Mucosa of stomach (tissue), 1 donor: ENCODE results near the gene CDH9.

Source experiments
- H3K27me3 ChIP-seq: one replicate; pipeline ENCODE4 v1.7.0; 2013; ENCODE audit warnings: mild to moderate bottlenecking, low read length; ENCODE audit not compliant: control insufficient read depth, insufficient read depth
- H3K36me3 ChIP-seq: one replicate; pipeline ENCODE4 v1.7.0; 2013; ENCODE audit warnings: low read length; ENCODE audit not compliant: control insufficient read depth, insufficient read depth
- H3K4me1 ChIP-seq: one replicate; pipeline ENCODE4 v1.7.0; 2013; ENCODE audit warnings: mild to moderate bottlenecking, low read length; ENCODE audit not compliant: control insufficient read depth, insufficient read depth
- H3K4me3 ChIP-seq: one replicate; pipeline ENCODE4 v1.7.0; 2013; ENCODE audit warnings: low read length
- H3K9ac ChIP-seq: one replicate; pipeline ENCODE4 v1.7.0; 2013; ENCODE audit warnings: mild to moderate bottlenecking, low read length, moderate library complexity
- H3K9me3 ChIP-seq: one replicate; pipeline ENCODE4 v1.7.0; 2013; ENCODE audit warnings: mild to moderate bottlenecking, low read length, moderate library complexity; ENCODE audit not compliant: control insufficient read depth
- donor health status: Pancreatic carcinoma.

The CDH9 gene, protein sequence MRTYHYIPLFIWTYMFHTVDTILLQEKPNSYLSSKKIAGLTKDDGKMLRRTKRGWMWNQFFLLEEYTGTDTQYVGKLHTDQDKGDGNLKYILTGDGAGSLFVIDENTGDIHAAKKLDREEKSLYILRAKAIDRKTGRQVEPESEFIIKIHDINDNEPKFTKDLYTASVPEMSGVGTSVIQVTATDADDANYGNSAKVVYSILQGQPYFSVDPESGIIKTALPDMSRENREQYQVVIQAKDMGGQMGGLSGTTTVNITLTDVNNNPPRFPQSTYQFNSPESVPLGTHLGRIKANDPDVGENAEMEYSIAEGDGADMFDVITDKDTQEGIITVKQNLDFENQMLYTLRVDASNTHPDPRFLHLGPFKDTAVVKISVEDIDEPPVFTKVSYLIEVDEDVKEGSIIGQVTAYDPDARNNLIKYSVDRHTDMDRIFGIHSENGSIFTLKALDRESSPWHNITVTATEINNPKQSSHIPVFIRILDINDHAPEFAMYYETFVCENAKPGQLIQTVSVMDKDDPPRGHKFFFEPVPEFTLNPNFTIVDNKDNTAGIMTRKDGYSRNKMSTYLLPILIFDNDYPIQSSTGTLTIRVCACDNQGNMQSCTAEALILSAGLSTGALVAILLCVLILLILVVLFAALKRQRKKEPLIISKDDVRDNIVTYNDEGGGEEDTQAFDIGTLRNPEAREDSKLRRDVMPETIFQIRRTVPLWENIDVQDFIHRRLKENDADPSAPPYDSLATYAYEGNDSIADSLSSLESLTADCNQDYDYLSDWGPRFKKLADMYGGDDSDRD

DNA sequence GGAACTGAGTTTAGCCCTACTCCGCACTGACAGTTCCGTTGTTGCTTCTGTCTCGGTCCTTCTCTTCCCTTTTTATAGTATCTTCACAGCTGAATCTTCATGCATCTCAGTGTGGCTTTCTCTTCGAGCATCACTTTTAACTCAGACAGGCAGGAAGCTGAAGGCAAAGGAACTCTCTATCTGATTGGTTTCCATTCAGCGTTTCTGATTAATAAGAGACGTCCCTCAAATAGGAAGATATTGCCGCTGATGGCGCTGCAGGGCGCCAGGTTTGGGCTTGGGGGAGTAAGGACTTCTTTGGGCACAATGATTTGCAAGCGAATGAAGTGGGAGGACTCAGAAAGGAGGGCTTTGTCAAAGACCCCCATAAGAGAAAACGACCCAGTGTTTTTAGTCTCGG is at the start of gene CDH9:
Gene CDH9, minus strand, starts transcription at position 111 of the 400 bp plus-strand sequence. CDS start 50,253 bp downstream, outside the sequence.
- Histone ChIP-seq H3K9ac (no peak within 1 kb of the TSS), H3K36me3 (no peaks in the 10 kb centered on the region), H3K4me3 (no peak within 1 kb of the TSS), H3K27me3 (no peaks in the 10 kb centered on the region), H3K9me3 (no peaks in the 10 kb centered on the region), H3K4me1 (no peaks in the 10 kb centered on the region)

DNA sequence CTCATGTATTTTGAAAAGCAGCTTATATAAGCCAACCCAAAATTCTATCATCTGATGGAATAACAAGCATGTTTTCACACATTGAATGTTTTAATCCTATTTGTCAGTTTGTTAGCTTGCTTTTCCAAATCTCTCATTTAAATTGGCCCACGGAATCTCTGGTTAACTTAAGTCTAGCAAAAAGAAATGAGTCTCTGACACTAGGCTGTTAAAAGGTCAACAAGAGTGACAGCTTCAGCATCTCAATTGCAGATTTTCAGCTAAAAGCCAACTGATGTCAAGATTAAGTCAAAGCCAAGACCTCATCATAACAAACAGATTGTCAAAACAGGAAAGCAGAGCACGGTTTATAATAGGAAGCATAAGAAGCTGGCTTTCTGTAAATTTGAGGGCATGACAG is 49.4 kb upstream of the CDH9 start:
- H3K27me3 ChIP-seq = no peaks in the 10 kb centered on the region

DNA sequence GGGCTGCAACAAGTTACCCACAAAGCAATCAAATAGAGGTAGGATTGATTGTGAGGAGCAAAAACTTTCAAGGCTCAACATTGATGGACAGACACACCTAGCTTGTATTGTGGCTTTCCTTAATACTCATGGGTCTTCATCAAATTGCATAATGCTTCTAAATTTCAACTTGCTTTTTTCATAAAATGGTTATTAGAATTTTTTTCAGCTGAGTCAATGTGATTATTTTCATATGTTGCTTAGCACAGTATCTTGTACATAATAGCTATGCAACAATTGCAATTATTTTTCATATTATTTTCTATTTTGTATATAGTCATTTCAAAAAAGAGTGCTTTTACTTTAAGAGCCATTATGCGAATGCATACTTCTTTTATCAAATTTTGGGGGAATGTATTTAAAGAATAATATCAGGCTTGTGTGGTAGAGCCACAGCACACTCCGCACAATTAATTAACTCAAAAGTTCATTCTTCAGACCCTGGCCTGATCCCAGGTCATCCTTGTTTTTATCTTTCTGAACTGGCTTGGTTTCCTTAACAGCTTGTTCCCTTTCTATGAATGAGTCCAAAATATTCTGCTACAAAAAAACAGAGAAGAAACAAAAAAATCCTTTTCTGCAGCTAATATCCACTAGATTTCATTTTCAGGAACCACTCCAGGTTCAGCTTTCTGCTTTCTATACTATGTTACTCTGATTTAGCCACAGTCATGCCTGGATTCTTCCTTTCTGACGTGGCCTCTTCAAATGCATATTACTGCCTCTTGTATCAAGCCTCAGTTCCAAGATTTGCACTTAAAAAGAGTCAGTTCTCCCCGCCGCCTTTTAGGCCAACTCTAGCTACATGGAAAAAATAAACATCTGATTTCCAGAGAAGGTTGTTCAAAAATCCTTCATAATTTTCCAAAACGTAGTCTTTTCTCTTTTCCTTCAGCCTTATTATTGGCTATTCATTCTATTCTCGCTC is 45.3 kb upstream of the CDH9 start:
- H3K9me3 ChIP-seq = no peaks in the 10 kb centered on the region
- H3K4me1 ChIP-seq = no peaks in the 10 kb centered on the region
- H3K36me3 ChIP-seq = no peaks in the 10 kb centered on the region
- no peak overlapping the region for H3K4me3 ChIP-seq
- H3K9ac ChIP-seq = no peak overlapping the region
- H3K27me3 ChIP-seq = no peaks in the 10 kb centered on the region

More for the DNA sequence above, 49.4 kb upstream of the CDH9 start:
- Histone ChIP-seq H3K4me3 (no peak overlapping the region), H3K4me1 (no peaks in the 10 kb centered on the region), H3K9ac (no peak overlapping the region), H3K9me3 (no peaks in the 10 kb centered on the region), H3K36me3 (no peaks in the 10 kb centered on the region)

DNA sequence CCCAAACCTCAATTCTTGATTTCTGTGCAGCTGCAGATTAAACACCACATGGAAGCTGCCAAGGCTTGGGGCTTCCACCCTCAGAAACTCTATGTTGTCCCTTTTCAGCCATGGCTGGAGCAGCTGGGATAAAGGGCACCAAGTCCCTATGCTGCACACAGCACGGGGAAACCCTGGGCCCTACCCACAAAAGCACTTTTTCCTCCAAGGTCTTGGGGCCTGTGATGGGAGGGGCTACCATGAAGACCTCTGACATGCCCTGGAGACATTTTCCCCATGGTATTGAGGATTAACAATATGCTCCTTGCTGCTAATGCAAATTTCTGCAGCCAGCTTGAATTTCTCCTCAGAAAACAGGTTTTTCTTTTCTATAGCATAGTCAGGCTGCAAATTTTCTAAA is 41.8 kb upstream of the CDH9 start:
- Histone ChIP-seq H3K9me3 (no peaks in the 10 kb centered on the region), H3K36me3 (no peaks in the 10 kb centered on the region), H3K27me3 (no peaks in the 10 kb centered on the region), H3K4me3 (no peak overlapping the region), H3K9ac (no peak overlapping the region), H3K4me1 (no peaks in the 10 kb centered on the region)

DNA sequence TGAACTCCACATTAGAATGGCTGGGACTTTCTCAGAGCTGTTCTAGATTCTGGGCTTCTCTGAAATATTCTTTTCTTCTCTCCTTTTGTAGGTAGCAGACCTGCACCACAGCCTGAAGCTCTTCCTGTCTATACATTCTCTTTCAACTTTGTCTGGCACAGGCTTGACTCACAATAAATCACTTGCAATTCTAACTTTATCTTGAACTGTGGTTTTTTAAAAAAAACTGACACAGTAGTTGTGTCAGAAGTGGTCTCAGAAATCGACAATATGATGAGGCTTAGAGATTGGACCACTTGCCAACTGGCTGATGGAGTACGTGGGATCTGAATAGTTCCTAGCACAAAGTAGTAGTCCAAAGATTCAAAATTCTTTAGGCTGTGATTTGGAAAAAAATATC is 24.1 kb upstream of the CDH9 start:
- H3K9ac ChIP-seq = no peak overlapping the region
- H3K9me3 ChIP-seq = no peaks in the 10 kb centered on the region
- no peak overlapping the region for H3K4me3 ChIP-seq
- H3K27me3 ChIP-seq = no peaks in the 10 kb centered on the region
- no peaks in the 10 kb centered on the region for H3K36me3 ChIP-seq
- no peaks in the 10 kb centered on the region for H3K4me1 ChIP-seq

DNA sequence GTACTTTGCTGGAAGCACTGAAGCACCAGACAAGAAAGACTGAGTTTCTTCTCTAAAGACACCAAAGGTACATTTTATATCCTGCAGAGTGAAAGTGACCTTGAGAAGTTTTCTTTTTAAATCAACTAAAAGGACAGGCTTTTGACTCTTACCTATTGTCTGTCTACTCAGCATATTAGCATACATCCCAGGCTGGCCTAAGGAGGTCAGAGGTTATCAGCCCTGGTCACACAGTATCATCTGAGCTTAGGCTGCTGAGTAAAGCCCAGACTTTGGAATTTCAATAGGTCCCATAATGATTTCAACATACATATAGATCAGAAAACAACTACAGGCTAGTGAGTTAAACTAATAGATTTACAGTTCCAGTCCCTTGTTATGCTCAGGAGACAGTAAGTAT is 10.1 kb upstream of the CDH9 start:
- Histone ChIP-seq H3K9me3 (no peaks in the 10 kb centered on the region), H3K9ac (no peak overlapping the region), H3K27me3 (no peaks in the 10 kb centered on the region), H3K4me1 (no peaks in the 10 kb centered on the region), H3K4me3 (no peak overlapping the region), H3K36me3 (no peaks in the 10 kb centered on the region)

DNA sequence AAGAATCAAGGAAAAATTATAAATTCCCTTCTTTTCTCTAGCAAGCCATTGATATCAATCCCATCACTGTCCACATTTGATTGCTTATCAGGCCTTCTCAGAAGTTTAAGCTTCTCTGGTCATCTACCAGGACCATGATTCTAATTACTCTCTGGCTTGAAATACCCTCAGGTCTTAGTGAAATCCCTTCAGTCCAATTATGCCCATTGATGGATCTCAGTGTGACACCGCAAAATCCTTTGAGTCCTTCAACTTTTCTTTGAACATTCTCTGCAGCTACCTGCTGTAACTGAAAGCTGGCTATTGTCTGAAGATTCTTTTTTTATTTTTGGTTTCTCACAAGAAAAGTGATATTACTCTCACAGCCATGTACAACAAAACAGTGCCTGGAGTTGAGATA is 3.0 kb upstream of the CDH9 start:
- Histone ChIP-seq H3K4me3 (no peak overlapping the region), H3K36me3 (no peaks in the 10 kb centered on the region), H3K9me3 (no peaks in the 10 kb centered on the region), H3K4me1 (no peaks in the 10 kb centered on the region), H3K27me3 (no peaks in the 10 kb centered on the region), H3K9ac (no peak overlapping the region)

DNA sequence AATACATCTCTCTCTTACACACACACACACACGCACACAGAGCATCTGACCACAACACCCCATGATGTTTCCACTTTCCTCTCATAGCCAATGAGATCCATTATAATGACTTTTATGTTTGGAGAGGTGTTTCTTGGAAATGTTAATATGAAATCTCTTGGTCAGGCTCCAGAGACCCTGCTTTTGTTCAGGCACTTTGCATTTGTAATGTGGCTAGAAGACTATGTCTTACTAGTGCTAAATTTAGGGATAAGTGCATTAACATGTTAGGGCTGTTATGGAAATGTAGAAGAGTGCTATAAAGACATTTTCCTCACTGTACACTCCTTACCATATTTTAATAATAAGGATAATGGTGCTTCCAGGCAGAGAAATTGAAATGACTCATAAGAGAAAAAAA is 3.8 kb downstream of the CDH9 start:
- H3K4me1 ChIP-seq = no peaks in the 10 kb centered on the region
- H3K9me3 ChIP-seq = no peaks in the 10 kb centered on the region
- no peak overlapping the region for H3K4me3 ChIP-seq
- H3K9ac ChIP-seq = no peak overlapping the region
- H3K27me3 ChIP-seq = no peaks in the 10 kb centered on the region
- H3K36me3 ChIP-seq = no peaks in the 10 kb centered on the region

DNA sequence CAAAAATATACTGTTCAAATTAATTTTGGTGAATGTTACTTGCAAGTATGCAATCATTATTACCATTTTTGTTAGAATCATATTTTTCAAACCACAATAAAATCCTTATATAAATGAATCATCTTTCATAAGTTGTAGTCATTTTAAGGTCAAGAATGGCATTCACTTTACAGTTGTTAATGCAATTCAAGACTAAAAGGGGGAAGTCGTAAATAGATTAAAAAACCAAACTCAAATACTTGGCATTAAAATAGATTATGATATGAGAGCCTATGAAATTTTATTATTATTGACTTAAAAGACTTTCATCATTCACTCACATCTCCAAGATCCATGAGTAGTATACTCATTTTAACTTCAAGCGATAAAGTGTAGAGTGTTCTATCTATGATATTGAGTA is 11.6 kb downstream of the CDH9 start:
- H3K27me3 ChIP-seq = no peaks in the 10 kb centered on the region
- no peak overlapping the region for H3K9ac ChIP-seq
- H3K4me3 ChIP-seq = no peak overlapping the region

DNA sequence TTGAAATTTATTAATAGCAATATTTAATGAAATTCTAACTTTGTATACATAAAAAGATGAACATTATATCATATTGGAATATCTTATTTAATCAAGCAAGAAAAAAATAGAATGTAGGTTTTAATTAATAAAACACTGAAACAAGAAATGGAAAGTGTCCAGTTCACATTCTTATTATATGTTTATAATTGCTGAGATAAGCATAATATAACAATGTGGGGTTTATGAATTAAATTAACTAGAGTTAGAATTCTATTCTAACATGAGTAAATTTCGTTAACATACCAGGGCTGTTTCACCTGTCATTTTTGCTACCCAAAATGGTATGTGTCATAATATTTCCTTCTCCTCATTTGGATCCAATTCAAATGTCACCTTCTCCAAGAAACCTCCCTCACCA is 12.3 kb downstream of the CDH9 start:
- no peaks in the 10 kb centered on the region for H3K27me3 ChIP-seq
- no peak overlapping the region for H3K9ac ChIP-seq
- H3K9me3 ChIP-seq = no peaks in the 10 kb centered on the region
- H3K36me3 ChIP-seq = no peaks in the 10 kb centered on the region
- H3K4me3 ChIP-seq = no peak overlapping the region
- no peaks in the 10 kb centered on the region for H3K4me1 ChIP-seq

More for the DNA sequence above, 11.6 kb downstream of the CDH9 start:
- no peaks in the 10 kb centered on the region for H3K4me1 ChIP-seq
- no peaks in the 10 kb centered on the region for H3K9me3 ChIP-seq
- H3K36me3 ChIP-seq = no peaks in the 10 kb centered on the region

DNA sequence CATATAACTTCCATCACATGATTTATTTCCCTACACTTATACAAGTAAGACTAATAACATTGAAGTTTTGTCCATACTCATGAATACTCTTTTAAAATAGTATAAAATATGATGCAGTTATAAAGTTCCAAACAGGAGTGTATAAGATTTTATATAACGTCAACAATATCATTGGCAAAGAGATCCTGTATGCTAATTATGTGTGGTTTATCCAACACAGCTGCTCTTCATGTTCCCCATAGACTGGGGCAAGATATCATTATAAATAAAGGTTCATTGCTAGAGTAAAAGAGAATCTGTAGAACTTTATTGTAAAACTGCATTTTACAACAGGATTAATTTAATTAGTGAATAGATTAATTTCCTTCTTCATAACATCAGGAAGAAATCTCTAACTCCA is 16.9 kb downstream of the CDH9 start:
- Histone ChIP-seq H3K4me3 (no peak overlapping the region), H3K36me3 (no peaks in the 10 kb centered on the region), H3K27me3 (no peaks in the 10 kb centered on the region), H3K4me1 (no peaks in the 10 kb centered on the region), H3K9me3 (no peaks in the 10 kb centered on the region), H3K9ac (no peak overlapping the region)
